Gastroesophageal sphincter (tissue), 3 donors: ENCODE measurements around the gene IL7R.

Experiments
- EP300 ChIP-seq: sonication (generic); formaldehyde crosslinking; IDR thresholded peaks from one replicate; pipeline ENCODE4 v1.6.1; 2017; ENCODE audit warnings: antibody characterized with exemption, mild to moderate bottlenecking
- POLR2A ChIP-seq, 2 donors: fragments of 450-650 bp; IDR thresholded peaks; one replicate each; pipeline ENCODE4 v1.6.1; 2017; ENCODE audit warnings: antibody characterized with exemption in 2 of 2, mild to moderate bottlenecking in 2 of 2, moderate library complexity in 1 of 2
- POLR2AphosphoS5 ChIP-seq: sonication (generic); formaldehyde crosslinking; IDR thresholded peaks from one replicate; pipeline ENCODE4 v1.6.1; 2017; ENCODE audit warnings: antibody characterized with exemption
- TF ChIP-seq, protein P1 (sequence below), 4 experiments: fragments of 200-600 bp in 2 of 4; fragments of 450-650 bp in 2 of 4; sonication (generic) in 1 of 4; IDR thresholded peaks; one replicate each; pipeline ENCODE4 v1.5.1; 2017 to 2019; ENCODE audit warnings: antibody characterized with exemption in 4 of 4, mild to moderate bottlenecking in 2 of 4, moderate library complexity in 2 of 4

GRCh38 chr5:35849860-35850259 lies 6.8 kb upstream of the IL7R start:
- TF ChIP-seq, protein P1, sequence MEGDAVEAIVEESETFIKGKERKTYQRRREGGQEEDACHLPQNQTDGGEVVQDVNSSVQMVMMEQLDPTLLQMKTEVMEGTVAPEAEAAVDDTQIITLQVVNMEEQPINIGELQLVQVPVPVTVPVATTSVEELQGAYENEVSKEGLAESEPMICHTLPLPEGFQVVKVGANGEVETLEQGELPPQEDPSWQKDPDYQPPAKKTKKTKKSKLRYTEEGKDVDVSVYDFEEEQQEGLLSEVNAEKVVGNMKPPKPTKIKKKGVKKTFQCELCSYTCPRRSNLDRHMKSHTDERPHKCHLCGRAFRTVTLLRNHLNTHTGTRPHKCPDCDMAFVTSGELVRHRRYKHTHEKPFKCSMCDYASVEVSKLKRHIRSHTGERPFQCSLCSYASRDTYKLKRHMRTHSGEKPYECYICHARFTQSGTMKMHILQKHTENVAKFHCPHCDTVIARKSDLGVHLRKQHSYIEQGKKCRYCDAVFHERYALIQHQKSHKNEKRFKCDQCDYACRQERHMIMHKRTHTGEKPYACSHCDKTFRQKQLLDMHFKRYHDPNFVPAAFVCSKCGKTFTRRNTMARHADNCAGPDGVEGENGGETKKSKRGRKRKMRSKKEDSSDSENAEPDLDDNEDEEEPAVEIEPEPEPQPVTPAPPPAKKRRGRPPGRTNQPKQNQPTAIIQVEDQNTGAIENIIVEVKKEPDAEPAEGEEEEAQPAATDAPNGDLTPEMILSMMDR (IDR thresholded peaks at IDR 0.05) = no peak
- TF ChIP-seq POLR2AphosphoS5 (no peak), EP300 (no peak), POLR2A (IDR thresholded peaks at IDR 0.05) (no peak)
